Stimulated activated CD4-positive, alpha-beta T cell treated with anti-CD3 and anti-CD28 coated beads, Interleukin-4, amount 100 ng/mL, for 24 hours (primary cell): ENCODE measurements around the gene RTL1.

Source experiments
- DNase-seq: peaks from one replicate; pipeline ENCODE4 v3.0.0-alpha.2; 2020

The RTL1 gene

GRCh38 chr14:100903672-100904185 is at the start of gene RTL1:
Gene RTL1, minus strand, starts transcription at chr14:100903722. Its CDS starts 18,934 bp downstream, at chr14:100884788.
- no peak for DNase-seq

- DNase-seq: no peak
Observed at GRCh38 chr14:100950024-100950423, 46.5 kb upstream of the RTL1 start.

GRCh38 chr14:100944052-100944451 is 40.5 kb upstream of the RTL1 start:
- no peak for DNase-seq

GRCh38 chr14:100930270-100930669 is 26.7 kb upstream of the RTL1 start:
- no peak for DNase-seq

GRCh38 chr14:100915560-100915959 is 12.0 kb upstream of the RTL1 start:
- no peak for DNase-seq

GRCh38 chr14:100914597-100915021 is 11.1 kb upstream of the RTL1 start:
- no peak for DNase-seq

- no peak for DNase-seq
Observed at GRCh38 chr14:100911665-100912316, 8.3 kb upstream of the RTL1 start.

- DNase-seq: no peak
Observed at GRCh38 chr14:100910888-100911664, 7.6 kb upstream of the RTL1 start.

- DNase-seq: no peak
Observed at GRCh38 chr14:100909439-100909838, 5.9 kb upstream of the RTL1 start.

GRCh38 chr14:100907240-100907639 is 3.7 kb upstream of the RTL1 start:
- no peak for DNase-seq

- no peak for DNase-seq
Observed at GRCh38 chr14:100906420-100906819, 2.9 kb upstream of the RTL1 start.

- DNase-seq: no peak
Observed at GRCh38 chr14:100905166-100905565, 1.6 kb upstream of the RTL1 start.

GRCh38 chr14:100904307-100905087 is 975 bp upstream of the RTL1 start:
- DNase-seq: no peak

- DNase-seq: no peak
Observed at GRCh38 chr14:100903134-100903468, 421 bp downstream of the RTL1 start.

- no peak for DNase-seq
Observed at GRCh38 chr14:100902295-100903133, 1.0 kb downstream of the RTL1 start.

- DNase-seq: no peak
Observed at GRCh38 chr14:100901391-100902183, 1.9 kb downstream of the RTL1 start.

GRCh38 chr14:100900837-100901390 is 2.6 kb downstream of the RTL1 start:
- no peak for DNase-seq

- no peak for DNase-seq
Observed at GRCh38 chr14:100899884-100900771, 3.4 kb downstream of the RTL1 start.

- DNase-seq: no peak
Observed at GRCh38 chr14:100898935-100899883, 4.3 kb downstream of the RTL1 start.
